Suppressor macrophage treated with lipopolysaccharide for 4 hours (primary cell): ENCODE data around the gene RGS12.
"Not testable (repeated sequence)": the region's sequence is repeated elsewhere in the genome, so short reads cannot be mapped to it uniquely, and the experiment has no call there.

Experiments
- DNase-seq: peaks from one replicate; pipeline ENCODE4 v3.0.0-alpha.2; 2020

The RGS12 gene

GRCh38 chr4:3297066-3297859 is 4.4 kb downstream of the RGS12 start:
- DNase-seq, result no peak

- DNase-seq, result no peak
These were observed 6.5 kb downstream of the RGS12 start for GRCh38 chr4:3299122-3299975.

GRCh38 chr4:3299976-3300671 is 7.3 kb downstream of the RGS12 start:
- no peak for DNase-seq

GRCh38 chr4:3300882-3301281 is 8.1 kb downstream of the RGS12 start:
- not testable (repeated sequence) for DNase-seq

- no peak for DNase-seq
These were observed 8.8 kb downstream of the RGS12 start for GRCh38 chr4:3301450-3302172.

- DNase-seq, result peak; percentile 31
These were observed 9.5 kb downstream of the RGS12 start for GRCh38 chr4:3302173-3302785.

GRCh38 chr4:3302786-3303564 is 10.2 kb downstream of the RGS12 start:
- DNase-seq, result no peak

GRCh38 chr4:3303565-3303824 is 10.7 kb downstream of the RGS12 start:
- no peak for DNase-seq

GRCh38 chr4:3303923-3304710 is 11.3 kb downstream of the RGS12 start:
- DNase-seq, result no peak

- DNase-seq, result no peak
These were observed 12.2 kb downstream of the RGS12 start for GRCh38 chr4:3304831-3305609.

- peak; percentile 29 for DNase-seq
These were observed 13.0 kb downstream of the RGS12 start for GRCh38 chr4:3305610-3306371.

GRCh38 chr4:3306450-3306849 is 13.6 kb downstream of the RGS12 start:
- no peak for DNase-seq

GRCh38 chr4:3307060-3307459 is 14.2 kb downstream of the RGS12 start:
- DNase-seq, result no peak

- no peak for DNase-seq
These were observed 14.7 kb downstream of the RGS12 start for GRCh38 chr4:3307486-3307885.

GRCh38 chr4:3307891-3308575 is 15.2 kb downstream of the RGS12 start:
- DNase-seq, result no peak

- no peak for DNase-seq
These were observed 15.9 kb downstream of the RGS12 start for GRCh38 chr4:3308691-3309090.

GRCh38 chr4:3310301-3311094 is 17.7 kb downstream of the RGS12 start:
- no peak for DNase-seq

GRCh38 chr4:3311095-3311372 is 18.2 kb downstream of the RGS12 start:
- DNase-seq, result no peak
